ENCODE data around the gene CELSR3.

Gene CELSR3

DNA sequence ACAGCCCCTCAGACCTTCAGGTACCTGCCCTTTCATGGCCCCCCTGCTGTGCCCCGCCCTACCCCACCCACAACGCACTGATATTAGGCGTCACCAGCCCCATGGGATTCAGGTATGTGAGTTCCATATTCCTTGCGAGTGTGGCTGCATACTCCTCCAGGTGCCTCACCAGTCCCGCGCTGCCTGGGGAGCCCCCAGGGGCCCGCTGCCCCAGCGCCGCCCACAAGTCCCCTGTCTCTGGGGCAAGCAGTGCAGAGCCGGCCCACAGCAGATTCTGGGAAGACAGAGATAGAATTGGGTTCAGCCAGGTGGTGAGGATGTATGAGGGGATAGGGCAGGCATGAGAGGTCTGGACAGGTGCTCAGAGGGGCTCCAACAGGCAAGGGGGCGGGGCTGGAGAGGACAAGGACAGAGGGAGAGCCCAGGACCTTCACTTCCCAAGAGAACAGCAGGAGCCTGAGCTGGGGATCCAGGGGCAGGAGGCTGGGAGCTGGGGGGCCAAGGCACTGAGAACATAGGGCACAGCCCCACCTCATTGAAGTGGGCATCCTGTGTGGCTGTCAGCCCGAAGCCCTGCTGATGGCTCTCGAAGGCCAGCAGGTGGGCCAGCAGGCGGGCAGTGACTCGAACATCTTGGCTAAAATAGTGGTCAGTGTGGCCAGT is 14.4 kb downstream of the CELSR3 start:
- no peak overlapping the region for H3K4ac ChIP-seq (ENCODE audit: low read depth, low read length)
- H3K18ac ChIP-seq (ENCODE audit: low read length): no peak overlapping the region
- no peak overlapping the region for H2BK5ac ChIP-seq (ENCODE audit: low read length)
- no peaks in the 10 kb centered on the region for H3K27me3 ChIP-seq (ENCODE audit: insufficient read depth, low read length, poor library complexity)
- H3K56ac ChIP-seq (ENCODE audit: low read length): no peak overlapping the region
- H3K4me3 ChIP-seq (ENCODE audit: low read length): no peak overlapping the region
- WGBS (ENCODE audit: extremely low coverage, insufficient coverage, low lambda C conversion rate): no CpG with 5 or more reads among the region's 15 CpGs
- no peak overlapping the region for H3K4me2 ChIP-seq (ENCODE audit: low read length)
- H3K4me1 ChIP-seq (ENCODE audit: control insufficient read depth, low read depth, low read length): no peaks in the 10 kb centered on the region
- H2BK15ac ChIP-seq (replicated peaks; ENCODE audit: low read depth): no peak overlapping the region
- H2BK120ac ChIP-seq (ENCODE audit: low read depth, low read length): no peak overlapping the region
- no peak overlapping the region for H3K23ac ChIP-seq (ENCODE audit: low read length)
- H3K27ac ChIP-seq (ENCODE audit: low read depth, low read length): no peak overlapping the region
- no peaks in the 10 kb centered on the region for H3K79me2 ChIP-seq (ENCODE audit: control insufficient read depth, insufficient read depth, low read length)
- H3K79me1 ChIP-seq (ENCODE audit: low read length): no peaks in the 10 kb centered on the region
- H2AK5ac ChIP-seq (ENCODE audit: low read length): no peak overlapping the region
- DNase-seq: no peak
- H3K9ac ChIP-seq (ENCODE audit: low read length): no peak overlapping the region
- no peak overlapping the region for H4K5ac ChIP-seq (ENCODE audit: low read length)
- H4K8ac ChIP-seq (ENCODE audit: low read depth, low read length): no peak overlapping the region
- no peaks in the 10 kb centered on the region for H3K36me3 ChIP-seq (ENCODE audit: control insufficient read depth, insufficient read depth, low read length)

DNA sequence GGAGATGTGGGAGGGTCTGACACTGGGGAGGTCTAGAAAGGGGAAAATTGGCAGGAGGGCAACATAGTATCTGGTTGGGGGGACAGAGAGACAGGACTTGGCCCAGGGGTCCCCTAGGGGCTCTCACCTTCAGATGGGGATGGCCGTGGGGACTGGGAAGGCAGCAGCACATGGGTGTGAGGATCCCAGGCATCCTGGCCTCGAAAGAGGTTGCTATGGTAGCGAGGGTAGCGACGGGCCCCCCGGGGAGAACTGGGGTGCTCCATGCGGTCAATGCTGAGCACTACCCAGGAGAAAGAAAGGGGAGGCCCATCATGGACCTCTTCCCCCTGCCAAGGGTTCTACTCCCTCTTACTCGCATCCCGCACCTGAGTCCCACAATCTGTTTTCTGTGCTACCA is 15.0 kb downstream of the CELSR3 start:
- H3K36me3 ChIP-seq (ENCODE audit: control insufficient read depth, insufficient read depth, low read length): no peaks in the 10 kb centered on the region
- no peak for DNase-seq
- no peaks in the 10 kb centered on the region for H3K27me3 ChIP-seq (ENCODE audit: insufficient read depth, low read length, poor library complexity)

GRCh38 chr3:48644898-48645760 is 17.6 kb downstream of the CELSR3 start:
- H3K79me2 ChIP-seq (ENCODE audit: control insufficient read depth, insufficient read depth, low read length): no peaks in the 10 kb centered on the region
- H3K23ac ChIP-seq (ENCODE audit: low read length): no peak overlapping the region
- no peak overlapping the region for H3K4ac ChIP-seq (ENCODE audit: low read depth, low read length)
- no peak overlapping the region for H3K56ac ChIP-seq (ENCODE audit: low read length)
- no peaks in the 10 kb centered on the region for H3K36me3 ChIP-seq (ENCODE audit: control insufficient read depth, insufficient read depth, low read length)
- no peak overlapping the region for H4K5ac ChIP-seq (ENCODE audit: low read length)
- H2BK120ac ChIP-seq (ENCODE audit: low read depth, low read length): no peak overlapping the region
- no peaks in the 10 kb centered on the region for H3K27me3 ChIP-seq (ENCODE audit: insufficient read depth, low read length, poor library complexity)
- H3K4me3 ChIP-seq (ENCODE audit: low read length): no peak overlapping the region
- H3K4me2 ChIP-seq (ENCODE audit: low read length): no peak overlapping the region
- no CpG with 5 or more reads among the region's 22 CpGs for WGBS (ENCODE audit: extremely low coverage, insufficient coverage, low lambda C conversion rate)
- H2BK5ac ChIP-seq (ENCODE audit: low read length): no peak overlapping the region
- H3K79me1 ChIP-seq (ENCODE audit: low read length): no peaks in the 10 kb centered on the region
- no peak overlapping the region for H2BK15ac ChIP-seq (replicated peaks; ENCODE audit: low read depth)
- H4K8ac ChIP-seq (ENCODE audit: low read depth, low read length): no peak overlapping the region
- no peak overlapping the region for H3K9ac ChIP-seq (ENCODE audit: low read length)
- no peak overlapping the region for H3K27ac ChIP-seq (ENCODE audit: low read depth, low read length)
- H3K18ac ChIP-seq (ENCODE audit: low read length): no peak overlapping the region
- no peak for DNase-seq
- no peaks in the 10 kb centered on the region for H3K4me1 ChIP-seq (ENCODE audit: control insufficient read depth, low read depth, low read length)
- no peak overlapping the region for H2AK5ac ChIP-seq (ENCODE audit: low read length)

More for the DNA sequence above, 15.0 kb downstream of the CELSR3 start:
- no peaks in the 10 kb centered on the region for H3K4me1 ChIP-seq (ENCODE audit: control insufficient read depth, low read depth, low read length)
- no peak overlapping the region for H3K27ac ChIP-seq (ENCODE audit: low read depth, low read length)
- H3K4me3 ChIP-seq (ENCODE audit: low read length): no peak overlapping the region
- no peak overlapping the region for H2BK15ac ChIP-seq (replicated peaks; ENCODE audit: low read depth)
- H2BK5ac ChIP-seq (ENCODE audit: low read length): no peak overlapping the region
- H3K79me2 ChIP-seq (ENCODE audit: control insufficient read depth, insufficient read depth, low read length): no peaks in the 10 kb centered on the region
- H2BK120ac ChIP-seq (ENCODE audit: low read depth, low read length): no peak overlapping the region
- H3K56ac ChIP-seq (ENCODE audit: low read length): no peak overlapping the region
- H3K23ac ChIP-seq (ENCODE audit: low read length): no peak overlapping the region
- H3K4me2 ChIP-seq (ENCODE audit: low read length): no peak overlapping the region
- WGBS (ENCODE audit: extremely low coverage, insufficient coverage, low lambda C conversion rate): no CpG with 5 or more reads among the region's 9 CpGs
- no peak overlapping the region for H4K8ac ChIP-seq (ENCODE audit: low read depth, low read length)
- H2AK5ac ChIP-seq (ENCODE audit: low read length): no peak overlapping the region
- no peak overlapping the region for H4K5ac ChIP-seq (ENCODE audit: low read length)
- H3K9ac ChIP-seq (ENCODE audit: low read length): no peak overlapping the region
- no peak overlapping the region for H3K4ac ChIP-seq (ENCODE audit: low read depth, low read length)
- H3K18ac ChIP-seq (ENCODE audit: low read length): no peak overlapping the region
- no peaks in the 10 kb centered on the region for H3K79me1 ChIP-seq (ENCODE audit: low read length)

DNA sequence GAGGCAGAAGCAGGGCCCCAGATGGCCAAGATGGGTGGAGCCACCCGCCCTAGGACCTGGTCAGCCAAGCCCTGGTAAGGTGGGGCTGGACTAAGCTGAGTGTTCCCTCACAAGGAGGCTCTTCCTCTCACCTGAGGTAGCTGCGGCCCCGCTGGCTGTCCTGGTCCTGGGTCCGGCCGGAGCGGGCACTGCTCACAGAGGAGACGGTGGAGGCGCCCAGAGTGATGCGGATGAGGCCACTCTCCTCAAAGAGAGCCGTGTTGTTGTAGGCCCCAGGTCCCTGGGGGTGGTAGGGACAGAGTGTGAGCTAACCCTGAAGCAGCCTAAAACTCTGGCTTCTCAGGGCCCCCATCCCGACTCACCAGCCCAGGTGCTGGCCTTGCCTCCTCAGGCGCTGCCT is 20.1 kb downstream of the CELSR3 start:
- no peak for DNase-seq
- no peaks in the 10 kb centered on the region for H3K36me3 ChIP-seq (ENCODE audit: control insufficient read depth, insufficient read depth, low read length)
- WGBS (ENCODE audit: extremely low coverage, insufficient coverage, low lambda C conversion rate): no CpG with 5 or more reads among the region's 12 CpGs
- H2BK15ac ChIP-seq (replicated peaks; ENCODE audit: low read depth): no peak overlapping the region
- no peak overlapping the region for H2AK5ac ChIP-seq (ENCODE audit: low read length)
- no peak overlapping the region for H4K5ac ChIP-seq (ENCODE audit: low read length)
- H4K8ac ChIP-seq (ENCODE audit: low read depth, low read length): no peak overlapping the region
- no peak overlapping the region for H2BK5ac ChIP-seq (ENCODE audit: low read length)
- H3K23ac ChIP-seq (ENCODE audit: low read length): no peak overlapping the region
- no peak overlapping the region for H3K27ac ChIP-seq (ENCODE audit: low read depth, low read length)
- no peak overlapping the region for H3K4me3 ChIP-seq (ENCODE audit: low read length)
- no peak overlapping the region for H3K4me2 ChIP-seq (ENCODE audit: low read length)
- no peak overlapping the region for H3K56ac ChIP-seq (ENCODE audit: low read length)
- no peak overlapping the region for H3K9ac ChIP-seq (ENCODE audit: low read length)
- no peak overlapping the region for H3K18ac ChIP-seq (ENCODE audit: low read length)
- H3K79me2 ChIP-seq (ENCODE audit: control insufficient read depth, insufficient read depth, low read length): no peaks in the 10 kb centered on the region
- H3K27me3 ChIP-seq (ENCODE audit: insufficient read depth, low read length, poor library complexity): no peaks in the 10 kb centered on the region
- H2BK120ac ChIP-seq (ENCODE audit: low read depth, low read length): no peak overlapping the region
- H3K4ac ChIP-seq (ENCODE audit: low read depth, low read length): no peak overlapping the region
- no peaks in the 10 kb centered on the region for H3K4me1 ChIP-seq (ENCODE audit: control insufficient read depth, low read depth, low read length)
- H3K79me1 ChIP-seq (ENCODE audit: low read length): no peaks in the 10 kb centered on the region

DNA sequence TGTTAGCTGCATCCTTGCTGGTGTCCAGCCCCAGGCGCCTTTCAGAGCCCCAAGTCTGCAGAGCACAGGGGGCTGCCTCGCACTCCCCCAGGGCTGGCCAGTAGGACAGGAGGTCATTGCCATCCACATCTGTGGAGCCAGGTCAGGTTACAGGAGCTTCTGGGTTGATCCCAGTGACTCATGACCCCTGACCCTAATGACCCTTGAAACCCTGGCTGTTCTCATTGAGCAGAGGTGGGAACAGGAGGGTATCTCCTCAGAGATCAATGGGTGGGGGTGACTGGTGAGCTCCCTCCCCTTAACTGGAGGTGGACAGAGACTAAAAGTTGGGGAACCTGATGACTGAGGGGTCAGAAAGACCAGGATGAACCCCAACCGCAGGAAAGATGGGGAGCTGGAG is 21.3 kb downstream of the CELSR3 start:
- WGBS (ENCODE audit: extremely low coverage, insufficient coverage, low lambda C conversion rate): no CpG with 5 or more reads among the region's 3 CpGs
- H4K8ac ChIP-seq (ENCODE audit: low read depth, low read length): no peak overlapping the region
- H3K4me3 ChIP-seq (ENCODE audit: low read length): no peak overlapping the region
- no peaks in the 10 kb centered on the region for H3K27me3 ChIP-seq (ENCODE audit: insufficient read depth, low read length, poor library complexity)
- H3K36me3 ChIP-seq (ENCODE audit: control insufficient read depth, insufficient read depth, low read length): no peaks in the 10 kb centered on the region
- no peak overlapping the region for H3K56ac ChIP-seq (ENCODE audit: low read length)
- H2BK15ac ChIP-seq (replicated peaks; ENCODE audit: low read depth): no peak overlapping the region
- H3K4me2 ChIP-seq (ENCODE audit: low read length): no peak overlapping the region
- no peak overlapping the region for H3K9ac ChIP-seq (ENCODE audit: low read length)
- no peak overlapping the region for H3K23ac ChIP-seq (ENCODE audit: low read length)
- no peak overlapping the region for H3K27ac ChIP-seq (ENCODE audit: low read depth, low read length)
- H3K79me2 ChIP-seq (ENCODE audit: control insufficient read depth, insufficient read depth, low read length): no peaks in the 10 kb centered on the region
- DNase-seq: no peak
- no peaks in the 10 kb centered on the region for H3K79me1 ChIP-seq (ENCODE audit: low read length)
- no peak overlapping the region for H3K18ac ChIP-seq (ENCODE audit: low read length)
- no peak overlapping the region for H3K4ac ChIP-seq (ENCODE audit: low read depth, low read length)
- no peak overlapping the region for H2AK5ac ChIP-seq (ENCODE audit: low read length)
- no peak overlapping the region for H4K5ac ChIP-seq (ENCODE audit: low read length)
- no peak overlapping the region for H2BK120ac ChIP-seq (ENCODE audit: low read depth, low read length)
- peaks cover 6% of the 10 kb centered on the region for H3K4me1 ChIP-seq (ENCODE audit: control insufficient read depth, low read depth, low read length)
- H2BK5ac ChIP-seq (ENCODE audit: low read length): no peak overlapping the region

Data from mesendoderm (in vitro differentiated cells).